Islet of Langerhans (tissue), 1 donor: ENCODE measurements around the gene SMAD3.
"Not testable (repeated sequence)": the region's sequence is repeated elsewhere in the genome, so short reads cannot be mapped to it uniquely, and the experiment has no call there.

ENCODE experiments used
- FAIRE-seq: peaks from one replicate; lab custom pipeline; 2011; peaks lifted over from hg19 to GRCh38; lab: Jason Lieb, UNC

SMAD3 gene

DNA sequence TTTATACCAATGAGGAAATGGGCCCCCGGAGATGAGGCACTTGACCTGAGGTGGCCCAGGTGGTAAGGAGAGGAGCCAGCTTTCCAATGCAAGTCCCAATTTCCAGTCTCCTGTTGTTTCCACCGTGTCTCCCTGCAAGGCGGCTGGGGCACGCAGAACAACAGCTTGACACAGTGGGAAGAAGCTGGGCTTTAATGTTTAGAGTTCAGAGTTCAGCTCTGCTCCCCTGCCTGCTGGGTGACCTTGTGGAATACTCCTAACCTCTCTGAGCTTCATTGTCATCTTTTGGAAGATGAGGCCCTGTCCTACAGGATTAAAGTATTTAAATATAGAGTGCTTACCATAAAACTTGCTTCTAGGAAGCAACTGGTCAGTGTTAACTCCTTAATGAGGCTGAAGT lies 80.3 kb downstream of the SMAD3 start:
- no peak for FAIRE-seq

DNA sequence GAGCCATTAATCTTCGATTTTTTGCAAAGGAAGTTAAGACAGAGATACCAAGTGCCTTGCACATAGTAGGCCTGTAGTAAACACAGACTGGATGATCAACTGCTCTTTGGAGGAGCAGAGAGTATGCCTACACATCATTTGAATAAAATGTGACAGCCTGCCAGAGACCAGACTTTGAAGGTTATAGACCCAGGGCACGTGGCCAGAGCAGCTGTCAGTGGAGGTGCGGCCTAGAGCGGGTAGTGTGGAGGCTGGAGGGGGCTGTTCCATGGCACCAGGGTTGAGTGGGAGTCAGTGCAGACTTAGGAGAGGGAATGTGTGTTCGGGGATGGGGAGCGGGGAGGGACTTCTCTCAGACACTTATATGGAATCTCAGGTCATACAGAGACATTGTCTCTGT lies 80.8 kb downstream of the SMAD3 start:
- no peak for FAIRE-seq

DNA sequence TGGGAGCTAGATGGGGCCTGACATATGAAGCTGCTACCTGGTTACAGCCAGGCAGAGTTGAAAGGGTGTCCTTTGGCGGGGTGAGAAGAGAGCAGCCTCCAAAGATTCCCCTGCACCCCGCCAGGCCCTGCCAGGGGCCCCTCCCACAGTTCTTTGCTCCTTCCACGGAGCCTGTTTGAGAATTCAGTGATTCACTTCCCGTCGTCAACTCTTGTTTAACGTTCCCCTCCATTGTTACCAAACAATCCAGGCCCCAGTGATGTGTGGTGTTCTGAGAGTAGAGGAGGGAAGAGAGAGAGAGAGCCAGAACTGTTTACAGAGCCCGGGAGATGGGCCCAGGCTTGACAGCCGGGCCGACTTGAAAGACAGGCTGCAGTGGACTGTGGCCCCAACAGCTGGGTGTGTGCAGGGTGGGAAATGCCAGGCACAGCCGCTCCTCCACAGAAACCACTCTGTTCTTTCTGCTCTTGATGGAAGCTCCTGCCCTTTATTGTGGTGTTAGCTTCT lies 81.5 kb downstream of the SMAD3 start:
- FAIRE-seq: no peak

DNA sequence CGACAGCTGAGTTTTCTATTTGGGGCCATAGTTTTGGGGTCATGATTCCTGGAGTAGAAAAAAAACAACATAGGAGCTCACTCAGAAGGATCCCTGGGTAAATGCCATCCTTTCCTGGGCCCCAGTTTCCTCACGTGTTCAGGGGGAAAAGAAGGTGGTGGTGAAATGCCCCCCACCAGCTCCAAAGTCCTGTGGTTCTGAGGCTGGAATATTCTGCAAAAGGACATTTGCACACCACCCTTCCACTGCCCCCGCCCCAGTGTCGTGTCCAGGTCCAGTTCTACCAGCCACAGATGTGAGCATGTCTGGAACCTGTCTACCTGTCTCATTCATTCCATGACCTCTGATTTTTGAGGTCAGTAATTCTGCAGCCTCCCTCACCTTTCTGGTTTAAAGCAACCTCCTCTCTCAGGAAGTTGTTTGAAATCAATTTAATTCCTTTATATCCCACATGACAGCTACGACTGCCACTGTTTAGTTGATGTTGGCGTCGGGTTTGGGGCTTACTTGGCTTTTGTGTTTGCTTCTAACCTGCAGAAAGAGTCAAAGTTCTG lies 82.1 kb downstream of the SMAD3 start:
- no peak for FAIRE-seq

DNA sequence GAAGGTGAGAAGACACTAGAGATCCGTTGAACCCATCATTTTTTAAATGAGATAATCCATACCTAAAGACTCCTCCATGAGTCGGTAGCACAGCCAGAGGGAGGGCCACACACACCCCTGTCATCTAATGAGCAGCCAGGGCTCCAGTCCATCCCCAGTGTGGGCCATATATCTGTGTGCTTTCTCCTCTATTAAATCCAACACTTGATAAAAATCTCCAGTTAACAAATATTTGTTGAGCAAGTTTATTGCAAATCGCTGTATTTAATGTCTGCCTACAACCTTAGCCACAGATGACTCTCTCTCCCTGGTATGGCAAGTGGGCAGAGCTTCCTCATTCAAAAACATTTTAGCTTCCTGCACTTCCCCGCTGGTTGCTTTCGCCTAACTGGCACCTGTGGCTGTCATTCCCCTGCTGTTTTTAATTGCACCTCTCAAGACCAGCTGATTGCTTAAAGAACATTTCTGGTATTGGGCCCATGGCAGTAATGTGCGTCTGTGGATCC lies 82.8 kb downstream of the SMAD3 start:
- FAIRE-seq: no peak

DNA sequence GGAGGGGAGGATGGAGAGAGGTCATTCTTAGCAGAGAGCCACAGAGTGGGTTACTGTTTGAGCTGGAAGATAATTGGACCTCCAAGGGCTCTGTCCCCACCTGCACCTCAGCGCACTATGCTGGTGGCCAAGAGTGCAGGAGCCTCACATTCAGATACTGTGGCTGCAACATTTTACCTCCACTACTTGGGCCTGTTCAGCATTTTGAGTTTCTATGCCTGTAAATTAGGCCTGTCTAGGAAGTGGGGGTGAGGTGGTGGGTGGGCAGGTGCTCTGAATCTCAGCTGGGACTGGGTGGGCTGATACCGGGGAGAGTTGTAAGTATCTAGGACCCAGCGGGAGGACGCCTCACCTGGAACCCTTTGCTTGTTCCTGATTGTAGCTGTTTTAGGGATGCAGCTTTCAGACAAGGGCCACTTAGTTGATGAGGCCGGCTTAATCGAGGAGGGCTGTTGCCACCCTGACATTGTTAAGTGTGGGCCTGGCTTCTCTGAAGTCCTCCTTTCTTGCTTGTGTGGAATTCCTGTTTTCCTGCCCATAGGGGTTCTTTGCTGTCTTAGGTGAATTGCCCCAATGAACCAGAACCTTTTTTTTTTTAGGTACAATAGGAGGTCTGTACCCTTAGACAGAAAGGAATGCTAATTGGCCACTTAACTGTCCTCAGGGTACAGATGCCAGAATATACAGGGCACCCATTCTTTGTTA lies 83.8 kb downstream of the SMAD3 start:
- no peak for FAIRE-seq

DNA sequence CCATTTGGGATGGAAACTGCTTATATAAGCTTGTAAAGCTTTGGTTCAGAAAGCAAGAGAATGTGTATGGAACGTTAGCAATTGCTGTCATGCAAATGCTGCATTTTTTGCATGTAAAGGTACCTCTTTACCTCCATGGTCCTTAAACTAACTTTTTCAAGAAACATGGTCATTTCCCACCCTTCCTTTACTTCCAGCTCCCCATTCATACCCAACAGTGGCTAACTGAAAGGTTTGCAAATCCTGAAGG lies 84.3 kb downstream of the SMAD3 start:
- FAIRE-seq: no peak

DNA sequence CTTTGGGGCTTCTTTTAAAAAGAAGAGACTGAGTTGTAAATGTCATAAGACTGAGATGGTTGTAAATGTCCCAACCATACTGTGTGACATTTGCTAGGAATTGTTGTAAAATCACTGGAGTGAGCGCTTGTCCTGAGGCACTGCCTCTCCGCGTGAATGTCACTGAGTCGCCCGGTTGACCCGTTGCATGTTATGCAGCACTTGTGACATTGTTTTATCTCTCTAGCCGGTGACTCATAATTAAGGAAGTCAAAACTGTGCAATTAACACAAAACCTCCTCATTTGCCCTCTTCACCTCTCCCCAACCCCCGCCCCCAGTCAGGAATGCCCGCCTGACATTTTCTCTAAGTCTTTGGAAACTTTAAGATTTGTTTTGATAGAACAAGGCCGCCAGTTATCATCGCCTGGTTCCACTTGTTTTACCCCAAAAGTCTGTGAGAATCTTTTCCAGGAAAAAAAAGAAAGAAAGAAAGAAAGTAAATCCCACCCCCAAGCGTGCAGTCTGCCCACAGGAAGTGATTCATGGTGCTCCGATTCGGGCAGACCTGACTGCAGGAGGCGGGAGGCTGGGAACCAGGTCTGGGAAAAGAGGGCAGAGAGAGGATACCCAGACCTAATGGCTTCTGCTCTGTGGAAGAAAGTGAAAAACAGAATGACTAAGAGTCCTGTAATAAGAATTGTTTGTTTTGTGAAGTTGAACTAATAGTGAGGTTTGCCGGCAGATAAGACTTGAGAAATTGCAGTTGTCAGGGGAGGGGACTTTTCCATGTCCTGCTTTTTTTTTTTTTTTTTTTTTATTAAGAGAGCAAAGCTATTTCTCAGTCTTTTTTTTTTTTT lies 84.8 kb downstream of the SMAD3 start:
- no peak for FAIRE-seq

DNA sequence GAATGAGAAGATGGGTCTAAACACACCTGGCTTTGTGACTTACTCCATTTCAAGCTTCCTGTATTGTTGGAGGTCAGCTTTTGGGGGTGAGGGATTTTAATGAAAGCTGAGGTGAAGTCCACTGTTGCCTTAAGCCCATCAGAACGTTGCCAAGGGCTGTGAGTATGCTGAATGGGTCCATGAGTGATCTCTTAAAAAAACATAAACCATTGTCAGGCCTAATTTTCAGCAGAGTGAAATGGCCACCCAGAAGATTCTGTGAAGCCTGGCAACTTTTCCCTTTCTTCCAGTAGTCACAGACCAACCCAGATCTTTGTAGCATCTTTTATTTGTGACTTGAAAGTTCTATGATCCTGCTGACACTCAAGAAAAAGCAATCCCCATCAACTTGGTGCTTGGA lies 87.0 kb downstream of the SMAD3 start:
- no peak for FAIRE-seq

DNA sequence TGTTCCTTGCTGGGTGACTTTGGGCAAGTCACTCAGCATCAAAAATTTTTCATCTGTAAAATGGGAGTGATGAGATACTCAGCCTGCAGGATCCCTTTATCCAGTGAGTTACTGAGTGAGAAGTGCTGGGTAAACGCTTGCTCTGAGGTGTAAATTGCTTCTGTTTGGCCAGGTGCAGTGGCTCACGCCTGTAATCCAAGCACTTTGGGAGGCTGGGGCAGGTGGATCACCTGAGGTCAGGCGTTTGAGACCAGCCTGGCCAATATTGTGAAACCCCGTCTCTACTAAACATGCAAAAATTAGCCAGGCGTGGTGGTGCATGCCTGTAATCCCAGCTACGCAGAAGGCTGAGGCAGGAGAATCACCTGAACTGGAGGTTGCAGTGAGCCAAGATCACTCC lies 87.6 kb downstream of the SMAD3 start:
- FAIRE-seq: not testable (repeated sequence)

DNA sequence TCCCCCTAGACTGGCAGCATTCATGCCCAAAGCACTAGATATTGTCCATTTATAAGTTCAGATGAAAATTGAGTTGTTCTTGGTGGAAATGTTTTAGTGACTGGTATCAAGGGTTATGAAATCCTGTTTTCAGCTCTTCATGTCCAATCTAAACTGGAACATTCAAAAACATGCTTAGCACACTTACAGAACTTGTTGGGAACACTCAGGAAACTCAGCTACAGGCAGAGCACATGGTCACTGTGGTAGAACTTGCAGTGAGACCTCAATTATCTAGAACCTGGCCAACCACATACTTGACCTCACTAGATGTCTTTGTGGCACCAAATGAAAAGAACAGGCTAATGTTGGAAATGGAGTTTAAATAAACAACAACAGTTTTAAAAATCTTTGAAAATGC lies 88.8 kb downstream of the SMAD3 start:
- FAIRE-seq: no peak

DNA sequence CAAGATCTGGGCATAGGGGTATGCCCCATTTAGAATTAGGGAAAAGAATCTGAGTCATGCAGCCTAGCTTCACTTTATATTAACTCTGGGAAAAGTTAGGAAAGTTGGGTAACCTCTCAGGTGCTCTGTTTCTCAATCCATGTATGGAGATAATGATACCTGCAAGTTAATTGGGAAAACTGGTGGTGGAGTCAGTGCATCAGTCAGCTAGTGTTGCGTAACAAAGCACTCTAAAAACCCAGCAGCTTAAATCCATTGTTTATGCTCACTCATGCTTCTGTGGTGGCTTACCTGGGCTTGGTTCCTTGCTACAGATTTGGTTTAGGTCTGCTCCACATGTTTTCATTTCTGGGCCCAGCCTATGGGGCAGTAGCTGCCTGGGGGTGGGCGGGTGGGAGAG lies 91.0 kb downstream of the SMAD3 start:
- no peak for FAIRE-seq

DNA sequence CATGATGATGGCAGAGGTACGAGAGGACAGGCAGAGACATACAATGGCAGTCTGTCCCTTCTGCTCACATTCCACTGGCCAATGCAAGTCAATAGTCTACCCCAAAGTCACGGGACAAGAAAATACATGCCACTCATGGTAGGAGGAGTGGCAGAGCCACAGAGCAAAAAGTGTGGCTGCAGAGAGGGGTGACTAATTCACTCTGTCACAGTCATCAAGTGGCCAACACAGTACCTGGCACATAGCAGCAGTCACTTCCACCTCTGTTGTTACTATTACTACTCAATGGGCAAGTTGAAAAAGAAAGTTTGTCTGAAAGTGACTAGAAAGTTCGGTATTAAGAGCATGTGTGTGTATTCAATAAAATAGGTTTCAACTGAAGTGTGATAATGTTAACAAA lies 91.4 kb downstream of the SMAD3 start:
- no peak for FAIRE-seq

DNA sequence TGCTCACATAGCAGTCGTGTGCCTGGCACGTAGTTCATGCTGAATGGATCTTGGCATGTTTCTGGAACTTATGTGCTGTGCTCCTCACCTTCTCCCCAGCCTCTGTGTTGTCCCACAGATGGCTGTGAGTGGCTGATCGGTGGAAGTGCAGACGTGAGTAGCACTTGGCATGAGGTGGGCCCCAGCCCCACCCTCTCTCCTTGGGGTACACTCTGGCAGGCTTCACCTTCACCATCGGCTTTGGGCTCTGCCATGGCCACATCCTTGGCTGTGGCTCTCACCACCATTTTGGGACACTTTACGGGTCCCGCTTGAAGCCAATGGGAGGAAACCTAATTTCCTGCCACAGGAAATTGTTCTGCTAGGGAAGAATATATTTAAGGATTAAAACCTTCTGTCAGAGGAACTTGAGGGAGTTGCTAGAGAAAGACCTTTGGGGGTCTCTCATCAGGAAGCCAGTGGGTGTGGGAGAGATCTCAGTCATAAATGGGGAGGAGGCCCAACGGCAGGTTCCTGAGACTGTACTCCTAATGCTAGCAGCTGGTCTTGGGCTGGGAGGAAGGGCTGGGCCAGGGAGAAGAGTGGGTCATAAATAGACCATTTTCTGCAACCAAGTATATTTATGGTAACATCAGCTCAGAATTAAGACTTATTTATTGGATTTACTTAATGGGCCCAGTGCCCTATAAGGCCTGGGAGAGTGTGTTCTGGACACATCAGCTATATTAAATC lies 92.3 kb downstream of the SMAD3 start:
- no peak for FAIRE-seq

DNA sequence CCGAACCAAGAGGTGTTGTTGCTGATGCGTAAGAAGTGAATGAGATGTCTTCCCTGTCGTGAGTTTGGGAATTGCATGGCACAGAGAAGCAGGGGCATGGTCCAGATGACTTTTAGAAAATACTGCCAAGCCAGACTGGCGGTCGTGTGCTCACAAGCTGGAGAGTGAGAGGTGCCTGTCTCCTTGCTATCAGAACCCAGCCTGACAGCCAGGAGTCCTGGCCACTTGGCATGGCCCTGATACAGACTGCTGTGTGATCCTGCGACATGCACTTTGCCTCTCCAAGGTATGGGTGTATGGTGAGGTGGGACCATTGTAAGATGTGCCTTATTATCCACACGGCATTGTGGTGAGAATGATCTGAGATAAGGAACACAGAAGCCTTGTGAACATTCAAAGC lies 93.0 kb downstream of the SMAD3 start:
- FAIRE-seq: no peak

DNA sequence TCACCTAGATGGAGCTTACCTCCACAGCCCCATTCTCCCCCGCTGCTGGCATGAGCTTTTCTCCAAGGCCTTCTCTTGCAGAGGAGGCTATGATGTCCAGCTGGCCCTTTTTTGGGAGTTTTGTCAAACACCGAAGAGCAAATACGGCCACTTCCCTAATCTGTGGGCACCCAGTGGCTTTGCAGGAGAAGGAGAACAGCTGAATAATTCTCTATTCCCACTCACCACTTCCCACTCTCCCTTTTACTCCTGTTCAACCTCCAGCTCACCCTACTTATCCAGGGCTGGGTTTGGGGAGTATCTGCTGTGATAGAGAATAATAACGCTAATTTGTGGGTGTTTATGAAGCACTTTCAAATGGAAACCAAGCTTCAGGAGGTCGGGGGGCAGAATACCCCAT lies 96.0 kb downstream of the SMAD3 start:
- no peak for FAIRE-seq

DNA sequence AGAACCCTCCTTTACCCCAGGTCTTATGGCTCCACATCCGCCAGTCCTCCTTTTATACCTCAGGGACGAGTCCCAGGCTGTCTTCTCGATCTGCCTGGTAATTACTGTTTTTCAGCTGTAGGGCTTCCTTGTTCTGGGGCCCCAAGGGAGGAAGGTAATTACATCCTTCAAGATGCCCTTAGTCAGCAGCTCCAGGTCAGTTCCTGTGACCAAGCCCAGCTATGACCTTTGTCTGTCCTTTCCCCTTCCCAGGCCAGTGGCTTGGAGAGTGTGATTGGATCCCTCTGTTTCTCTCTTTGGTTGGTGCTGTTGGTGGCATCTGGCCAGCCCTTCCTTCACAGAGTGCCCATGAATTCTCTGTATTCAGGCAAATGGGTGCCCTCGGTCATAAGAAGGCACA lies 96.5 kb downstream of the SMAD3 start:
- no peak for FAIRE-seq

DNA sequence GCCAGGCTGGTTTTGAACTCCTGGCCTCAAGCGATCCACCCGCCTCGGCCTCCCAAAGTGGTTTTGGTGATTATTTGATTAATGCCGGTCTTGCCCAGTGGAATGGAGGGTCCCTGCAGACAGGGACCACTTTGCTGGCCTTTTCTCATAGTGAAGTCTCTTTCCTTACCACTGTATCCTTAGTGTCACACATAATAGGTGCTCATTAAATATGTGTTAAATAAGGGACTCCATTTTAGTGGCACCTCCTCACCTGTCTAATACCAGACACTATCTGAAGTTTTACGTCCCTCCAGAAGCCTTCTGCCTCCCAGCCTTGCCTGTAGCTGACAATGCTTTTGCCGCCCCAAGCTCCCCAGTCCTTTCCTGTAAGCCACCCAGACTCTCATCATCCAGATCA lies 97.8 kb downstream of the SMAD3 start:
- FAIRE-seq: no peak

DNA sequence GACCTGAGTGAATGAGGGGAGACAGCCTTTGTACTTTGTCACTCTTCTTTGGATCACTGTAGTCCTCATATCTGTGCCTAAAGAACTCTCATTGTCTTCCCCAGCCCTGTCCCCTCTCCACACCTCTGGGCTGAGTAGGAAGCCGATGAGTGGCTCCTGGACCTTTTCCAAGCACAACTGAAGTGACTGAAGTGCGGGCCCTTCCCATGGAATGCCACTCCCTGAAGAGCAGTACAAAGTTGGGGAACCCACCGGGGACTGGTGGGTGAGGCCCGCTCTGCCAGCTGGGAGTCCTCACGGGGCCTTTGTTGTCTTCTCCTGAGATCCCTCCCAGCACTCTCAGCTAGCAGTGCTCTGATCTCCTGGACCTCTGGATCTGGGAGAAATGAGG lies 99.0 kb downstream of the SMAD3 start:
- no peak for FAIRE-seq

DNA sequence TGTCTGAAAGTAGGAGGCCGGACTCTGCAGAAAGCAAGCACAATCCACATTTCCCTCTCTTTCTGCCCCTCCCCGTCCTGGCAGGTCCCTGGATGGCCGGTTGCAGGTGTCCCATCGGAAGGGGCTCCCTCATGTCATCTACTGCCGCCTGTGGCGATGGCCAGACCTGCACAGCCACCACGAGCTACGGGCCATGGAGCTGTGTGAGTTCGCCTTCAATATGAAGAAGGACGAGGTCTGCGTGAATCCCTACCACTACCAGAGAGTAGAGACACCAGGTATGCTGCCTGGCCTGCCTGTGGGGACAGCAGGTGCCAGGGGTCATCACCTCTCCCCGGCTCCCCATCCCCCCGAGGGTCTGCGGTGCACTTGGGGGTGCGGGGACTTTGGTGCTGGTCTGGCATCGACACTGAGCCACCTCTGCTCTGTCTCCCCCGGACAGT lies 99.4 kb downstream of the SMAD3 start:
- no peak for FAIRE-seq

DNA sequence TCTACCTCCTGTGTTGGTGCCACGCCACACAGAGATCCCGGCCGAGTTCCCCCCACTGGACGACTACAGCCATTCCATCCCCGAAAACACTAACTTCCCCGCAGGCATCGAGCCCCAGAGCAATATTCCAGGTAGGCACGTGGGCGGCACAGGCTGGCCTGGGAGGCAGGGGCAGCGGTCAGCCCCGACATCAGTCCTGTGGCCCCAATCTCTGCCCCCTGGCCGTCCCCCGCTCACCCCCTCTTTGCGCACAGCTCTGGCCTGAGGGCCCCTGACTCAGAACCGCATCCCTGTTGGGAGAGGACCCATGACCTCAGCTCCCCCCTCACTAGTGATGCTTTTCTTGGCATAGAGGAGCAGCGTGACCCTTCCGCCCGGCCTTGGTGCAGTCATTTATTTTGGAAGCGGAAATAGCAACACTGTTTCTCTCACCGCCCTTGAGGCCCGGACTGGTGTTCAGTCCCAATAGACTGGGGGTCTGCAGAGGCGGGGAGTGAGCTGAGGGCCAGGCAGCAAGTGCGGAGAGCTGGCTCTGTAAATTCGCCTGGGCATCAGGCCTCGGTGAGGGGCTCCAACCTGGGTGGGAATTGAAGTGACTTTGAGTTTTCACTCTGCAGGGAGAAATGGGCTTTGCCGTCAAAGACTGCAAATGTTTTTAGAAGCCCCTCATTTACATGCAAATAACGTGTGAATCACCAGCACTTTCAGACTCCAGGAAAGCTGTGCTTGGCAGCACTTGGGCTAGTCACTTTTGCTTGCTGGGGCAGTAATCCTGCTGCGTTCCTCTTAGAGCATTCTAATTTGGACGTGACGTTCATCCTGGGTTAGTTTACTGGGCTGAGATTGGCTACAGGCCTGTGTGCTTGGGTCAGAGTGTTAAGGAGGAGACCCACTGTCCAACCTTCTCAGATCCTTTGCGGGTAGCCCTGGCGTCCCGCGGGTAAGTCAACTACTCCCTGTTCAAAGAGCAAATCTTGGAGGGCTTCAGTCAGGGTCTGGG lies 100.2 kb downstream of the SMAD3 start:
- FAIRE-seq: no peak
